ENCODE measurements around the gene PSG3. TPM values are rescaled to one million over a fixed set of nuclear protein-coding genes. Genes with fewer than 3 reads are reported as not detected.
"Not testable (repeated sequence)": the region's sequence is repeated elsewhere in the genome, so short reads cannot be mapped to it uniquely, and the experiment has no call there.

PSG3 gene
- polyA plus RNA-seq, 4 donors, result 0.03 TPM; not detected in 3

DNA sequence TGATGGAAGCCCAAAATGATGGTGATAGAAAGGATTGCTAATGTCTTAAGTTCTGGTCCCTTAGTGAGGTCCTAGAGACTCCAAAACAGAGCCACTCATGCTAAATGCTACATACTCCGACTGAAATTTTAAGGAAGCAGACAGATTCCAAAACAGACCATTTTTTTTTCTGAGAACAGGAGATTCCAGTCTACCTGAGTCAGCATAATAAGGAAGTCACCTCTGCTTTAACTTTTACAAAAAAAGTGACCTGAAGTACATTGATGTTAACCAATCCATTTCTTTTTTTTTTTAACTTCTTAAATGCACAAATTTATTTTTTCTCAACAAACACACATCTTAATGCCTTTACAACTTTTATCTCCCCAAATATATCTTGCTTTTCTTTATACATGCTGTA lies 65.7 kb downstream of the PSG3 start:
- H3K4me3 ChIP-seq (ENCODE audit: low read depth in 1 of 3, low read length in 3 of 3); H3K9me3 ChIP-seq (ENCODE audit: control insufficient read depth in 2 of 2, insufficient read depth in 1 of 2, low read depth in 1 of 2, low read length in 1 of 2); FAIRE-seq; H3K27me3 ChIP-seq (ENCODE audit: control insufficient read depth in 3 of 3, insufficient read depth in 3 of 3, low read length in 3 of 3); H3K4me1 ChIP-seq (ENCODE audit: control insufficient read depth in 3 of 3, insufficient read depth in 2 of 3, low read depth in 1 of 3, low read length in 2 of 3); H3K36me3 ChIP-seq (ENCODE audit: control insufficient read depth in 3 of 3, insufficient read depth in 2 of 3, low read depth in 1 of 3, low read length in 3 of 3); H3K27ac ChIP-seq (ENCODE audit: low read depth in 1 of 3, low read length in 2 of 3); DNase-seq: not testable (repeated sequence)
- 67 to 70% (median 67%) methylated on average over 1 of the region's 1 CpG for WGBS, 3 donors

Other genes starting within 250 kb of the PSG3 start
- gene CEACAM1, start 212.0 kb downstream of the PSG3 start, polyA plus RNA-seq, result 10 to 100 TPM; 16.3 to 54.2 (median 32.9) TPM
- under 1 TPM in 1 of 4 donors, not detected in 3; 0.04 TPM for gene CEACAM8, start 145.6 kb downstream of the PSG3 start, polyA plus RNA-seq
- not detected for gene PSG8, start 25.2 kb upstream of the PSG3 start, polyA plus RNA-seq
- gene PSG1, start 139.2 kb upstream of the PSG3 start, polyA plus RNA-seq, result not detected
- gene PSG6, start 177.4 kb upstream of the PSG3 start, polyA plus RNA-seq, result not detected
- not detected for gene PSG7, start 196.7 kb upstream of the PSG3 start, polyA plus RNA-seq